HS-27A (cell line): Measurements from ENCODE around the gene EXOSC6.
A peak's percentile ranks its signal among the peaks of the same experiment; 100 is the strongest.
"Not testable (repeated sequence)": the region's sequence is repeated elsewhere in the genome, so short reads cannot be mapped to it uniquely, and the experiment has no call there.

Source experiments
- DNase-seq: peaks from one replicate; pipeline ENCODE4 v3.0.0-alpha.2; 2012; ENCODE audit warnings: low read depth, missing footprints

Gene EXOSC6

DNA sequence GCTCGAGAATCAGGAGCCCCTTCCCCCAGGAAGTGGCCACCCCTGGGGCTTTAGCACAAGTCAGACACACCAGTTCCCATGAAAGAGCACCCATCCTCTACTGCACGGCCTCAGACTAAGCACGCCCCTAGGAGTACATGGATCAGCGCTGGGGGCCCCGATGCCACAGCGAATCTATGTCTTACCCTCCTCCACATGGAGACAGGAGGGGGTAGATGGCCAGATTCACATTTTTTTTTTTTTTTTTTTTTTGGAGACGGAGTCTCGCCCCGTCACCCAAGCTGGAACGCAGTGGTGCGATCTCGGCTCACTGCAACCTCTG, 3.2 kb upstream of the EXOSC6 start:
- DNase-seq, result no peak

DNA sequence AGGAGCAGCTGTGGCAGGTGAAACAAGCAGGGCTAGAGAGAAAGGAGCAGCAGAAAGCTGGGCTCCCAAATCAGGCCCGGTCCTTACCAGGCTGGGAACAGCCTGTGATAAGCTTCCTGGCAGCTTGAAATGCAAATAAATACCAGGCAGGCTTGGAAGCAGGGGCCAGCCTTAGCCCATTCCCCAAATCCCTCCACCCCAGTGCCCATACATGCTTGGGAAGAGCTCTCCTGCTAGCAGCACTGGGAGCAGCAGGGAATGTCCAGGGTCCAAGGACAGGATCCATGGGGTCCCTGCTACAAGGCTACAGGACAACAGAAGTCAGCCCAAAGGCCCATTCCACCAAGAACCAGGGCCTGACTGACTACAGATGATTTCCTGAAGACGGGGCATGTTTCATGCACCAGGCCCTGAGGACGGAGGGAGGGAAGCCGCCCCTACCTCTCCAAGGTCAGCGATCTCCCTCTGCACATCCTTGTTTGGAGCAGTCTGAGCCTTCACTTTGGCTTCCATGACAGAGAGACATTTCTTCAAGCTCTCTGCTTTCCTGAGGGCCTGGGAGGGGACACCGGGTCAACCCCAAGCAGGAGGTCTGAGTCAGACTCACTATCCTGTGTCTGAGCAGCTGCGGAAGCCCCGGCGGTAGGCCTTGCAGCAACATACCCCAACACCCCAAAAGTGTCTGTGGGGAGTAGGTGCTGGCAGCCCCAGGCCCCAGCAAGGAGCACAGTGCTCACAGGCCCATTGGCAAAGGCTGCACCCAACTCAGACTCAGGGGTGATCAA, 2.6 kb upstream of the EXOSC6 start:
- DNase-seq, result no peak

DNA sequence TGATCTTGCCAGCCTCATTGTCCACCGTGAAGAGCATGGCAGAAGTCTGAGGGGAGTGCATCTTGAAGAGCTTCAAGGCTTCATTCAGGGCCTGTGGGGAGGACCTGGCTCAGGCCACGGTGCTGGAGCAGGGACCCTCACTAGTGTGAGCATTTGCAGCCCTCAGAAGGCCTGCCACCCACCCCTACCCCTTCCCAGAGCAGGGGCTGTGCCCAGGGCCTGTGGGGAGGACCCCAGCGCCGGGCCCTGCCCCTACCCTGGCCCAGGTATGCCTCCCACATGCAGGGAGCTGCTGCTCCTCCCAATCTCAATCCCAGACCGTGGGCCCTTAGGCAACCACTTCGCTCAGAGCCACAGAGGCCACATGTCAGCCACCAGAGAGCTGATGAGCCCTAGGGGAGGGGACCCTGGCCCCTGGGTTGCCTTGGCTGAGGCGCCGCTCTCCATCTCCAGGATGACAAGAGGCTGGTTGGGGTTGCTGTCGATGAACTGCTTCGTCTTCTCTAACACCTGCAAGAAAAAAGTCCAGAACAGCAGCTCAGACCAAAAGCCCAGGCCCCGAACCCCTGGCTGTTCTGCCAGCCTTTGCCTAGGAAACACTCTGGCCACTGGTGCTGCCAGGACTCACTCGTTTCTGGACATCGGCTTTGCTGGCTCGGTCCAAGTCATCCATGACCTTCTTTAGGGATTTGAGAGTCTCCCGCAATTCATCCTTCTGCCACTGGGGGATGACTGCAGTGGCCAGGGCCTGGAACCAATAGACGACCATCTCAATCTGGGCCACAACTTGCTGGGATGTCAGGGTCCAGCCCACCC, 1.8 kb upstream of the EXOSC6 start:
- peak; percentile 27 for DNase-seq

DNA sequence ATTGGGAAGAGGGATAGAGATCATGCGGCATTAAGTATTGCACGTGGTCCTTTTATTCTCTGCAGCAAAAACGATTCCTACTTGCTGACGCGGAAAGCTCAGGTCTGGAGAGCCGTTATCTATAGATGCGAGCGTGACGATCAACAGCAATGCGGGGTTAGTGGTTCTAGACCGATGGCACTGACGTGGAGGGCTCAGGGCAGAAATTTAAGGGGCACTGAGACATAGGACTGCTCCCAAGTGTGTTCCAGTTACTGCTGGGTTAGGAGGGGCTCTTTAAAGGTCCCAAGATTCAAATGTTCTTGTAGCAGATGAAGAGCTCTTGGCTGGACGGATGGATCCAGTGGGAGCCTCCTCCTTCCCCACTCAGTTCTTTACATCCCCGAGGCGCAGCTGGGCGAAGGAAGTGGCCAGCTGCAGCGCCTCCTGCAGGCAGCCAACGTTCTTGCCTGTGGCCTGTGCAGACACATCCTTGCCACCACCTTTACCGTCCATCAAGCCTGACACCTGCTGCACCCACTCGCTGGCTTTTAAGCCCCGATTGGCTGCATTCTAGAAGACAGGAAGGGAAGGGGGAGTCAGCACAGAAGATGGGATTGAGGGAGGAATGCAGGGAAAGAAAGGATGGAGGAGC, 732 bp upstream of the EXOSC6 start:
- no peak for DNase-seq

DNA sequence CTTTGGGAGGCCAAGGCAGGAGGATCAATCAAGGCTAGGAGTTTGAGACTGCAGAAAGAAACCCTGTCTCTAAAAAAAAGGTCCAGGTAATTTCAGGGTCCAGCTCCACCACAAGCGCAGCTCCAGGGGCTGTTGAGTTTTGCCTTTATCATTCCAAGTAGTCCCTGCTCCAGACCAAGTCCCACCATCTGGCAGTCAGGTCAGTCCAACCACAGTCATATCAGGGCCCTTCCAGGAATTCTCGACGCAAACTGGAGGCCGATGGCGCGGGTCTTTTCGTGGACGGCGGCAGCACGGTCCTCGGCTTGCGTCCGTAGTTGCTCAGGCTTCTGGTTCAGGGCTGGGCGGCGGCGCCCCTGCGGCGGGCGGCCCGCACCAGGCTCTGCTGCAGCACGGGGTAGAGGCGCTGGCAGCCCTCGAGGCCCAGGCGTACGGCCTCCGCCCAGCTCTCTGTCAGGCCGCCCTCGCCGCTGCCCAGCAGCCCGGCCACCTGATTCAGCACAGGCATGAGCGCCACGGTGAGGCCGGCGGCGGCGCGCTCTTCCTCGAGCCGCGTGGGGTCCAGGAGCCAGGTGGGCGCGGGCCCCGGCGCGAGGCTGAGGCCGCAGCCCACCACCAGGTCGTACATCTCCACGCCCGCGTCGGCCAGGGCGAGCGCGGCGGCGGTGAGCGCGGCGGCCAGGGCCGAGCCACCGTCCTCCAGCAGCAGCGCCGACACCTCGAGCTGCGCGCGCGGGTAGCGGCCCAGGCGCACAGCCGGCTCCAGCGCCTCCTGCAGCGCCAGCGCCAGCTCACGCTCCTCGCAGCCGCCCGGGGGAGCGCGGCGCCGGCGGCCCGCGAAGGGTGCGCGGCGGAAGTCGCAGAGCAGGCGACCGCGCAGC, 752 bp downstream of the EXOSC6 start:
- no peak for DNase-seq

DNA sequence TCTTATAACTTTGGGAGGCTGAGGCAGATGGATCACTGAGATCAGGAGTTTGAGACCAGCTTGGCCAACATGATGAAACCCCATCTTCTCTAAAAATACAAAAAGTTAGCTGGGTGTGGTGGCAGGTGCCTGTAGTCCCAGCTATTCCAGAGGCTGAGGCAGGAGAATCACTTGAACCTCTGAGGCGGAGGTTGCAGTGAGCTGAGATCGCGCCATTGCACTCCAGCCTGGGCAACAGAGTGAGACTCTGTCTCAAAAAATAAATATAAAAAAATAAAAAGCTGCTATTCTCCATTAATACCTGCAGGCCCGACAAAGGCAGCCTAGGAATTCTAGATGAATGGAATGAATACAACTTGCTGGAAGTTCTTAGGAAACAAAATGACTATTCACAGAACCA, 2.0 kb downstream of the EXOSC6 start:
- DNase-seq, result not testable (repeated sequence)

DNA sequence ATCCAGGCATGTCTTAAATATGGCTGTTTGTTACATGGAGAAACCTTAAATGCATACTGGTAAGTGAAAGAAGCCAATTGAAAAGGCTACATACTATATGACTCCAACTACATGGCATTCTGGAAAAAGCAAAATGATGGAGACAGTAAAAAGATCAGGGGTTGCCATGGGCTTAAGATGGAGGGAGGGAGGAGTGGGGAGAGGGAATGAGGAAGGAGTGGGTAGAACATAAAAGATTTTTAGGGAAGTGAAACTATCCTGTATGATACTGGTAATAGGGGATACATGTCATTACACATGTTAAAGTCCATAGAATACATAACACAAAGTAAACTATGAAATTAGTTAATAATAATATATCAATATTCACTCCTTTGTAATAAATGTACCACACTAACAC, 13.0 kb downstream of the EXOSC6 start:
- DNase-seq, result not testable (repeated sequence)

DNA sequence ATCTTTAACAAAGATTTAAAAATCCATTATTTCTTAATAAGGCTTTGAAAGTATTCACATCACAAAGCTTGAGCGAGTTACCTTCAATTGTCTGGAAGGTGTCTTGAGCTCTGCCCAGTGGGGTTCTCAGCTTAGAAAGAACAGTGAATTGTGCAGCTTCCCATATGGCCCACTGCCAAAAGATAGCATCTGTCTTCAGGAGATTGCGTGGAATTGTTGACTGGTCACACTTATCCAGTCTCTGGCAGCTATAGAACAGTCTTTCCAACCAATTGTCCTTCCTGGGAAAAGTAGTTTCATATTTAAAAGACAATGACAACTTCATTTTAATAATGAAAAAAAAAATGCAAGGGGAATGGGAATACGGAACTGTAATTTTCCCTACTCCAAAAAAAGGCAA, 19.9 kb downstream of the EXOSC6 start:
- DNase-seq, result not testable (repeated sequence)

DNA sequence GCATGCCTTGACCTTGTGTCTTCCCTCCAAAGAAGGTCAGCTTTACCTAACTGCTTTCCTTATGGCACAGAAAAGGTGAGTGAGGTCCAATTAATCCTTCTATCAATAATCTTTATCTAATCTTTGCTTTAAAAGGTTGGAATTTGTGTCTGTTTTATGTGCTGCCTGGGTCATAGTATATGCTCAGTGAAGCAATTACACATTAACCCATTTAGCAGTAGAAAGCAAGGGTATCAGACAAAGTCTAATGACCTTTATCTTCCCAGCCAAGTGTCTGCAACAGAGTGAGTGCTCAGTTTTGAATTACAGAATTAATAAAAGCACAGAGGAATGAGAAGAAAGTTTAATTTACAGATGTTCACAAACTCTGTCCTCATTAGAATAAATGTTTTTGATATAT, 25.7 kb downstream of the EXOSC6 start:
- not testable (repeated sequence) for DNase-seq

DNA sequence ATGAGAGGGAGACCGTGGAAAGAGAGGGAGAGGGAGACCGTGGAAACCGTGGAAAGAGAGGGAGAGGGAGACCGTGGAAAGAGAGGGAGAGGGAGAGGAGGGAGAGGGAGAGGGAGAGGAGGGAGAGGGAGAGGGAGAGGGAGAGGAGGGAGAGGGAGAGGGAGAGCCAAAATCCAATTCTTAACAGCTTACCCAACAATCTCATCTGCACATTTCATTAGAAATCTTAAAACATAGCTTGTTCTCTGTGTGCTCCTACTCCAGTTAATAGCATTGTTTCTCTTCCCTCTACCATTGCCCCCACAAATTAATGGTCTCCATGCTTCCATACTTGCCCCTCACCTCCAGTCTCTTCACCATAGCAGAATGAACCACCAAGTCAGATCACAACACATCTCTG, 26.3 kb downstream of the EXOSC6 start:
- DNase-seq, result not testable (repeated sequence)

DNA sequence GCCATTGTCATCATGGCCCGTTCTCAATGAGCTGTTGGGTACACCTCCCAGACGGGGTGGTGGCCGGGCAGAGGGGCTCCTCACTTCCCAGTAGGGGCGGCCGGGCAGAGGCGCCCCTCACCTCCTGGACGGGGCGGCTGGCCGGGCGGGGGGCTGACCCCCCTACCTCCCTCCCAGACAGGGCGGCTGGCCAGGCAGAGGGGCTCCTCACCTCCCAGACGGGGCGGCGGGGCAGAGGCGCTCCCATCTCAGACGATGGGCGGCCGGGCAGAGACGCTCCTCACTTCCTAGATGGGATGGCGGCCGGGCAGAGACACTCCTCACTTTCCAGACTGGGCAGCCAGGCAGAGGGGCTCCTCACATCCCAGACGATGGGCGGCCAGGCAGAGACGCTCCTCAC, 27.1 kb downstream of the EXOSC6 start:
- DNase-seq, result not testable (repeated sequence)

DNA sequence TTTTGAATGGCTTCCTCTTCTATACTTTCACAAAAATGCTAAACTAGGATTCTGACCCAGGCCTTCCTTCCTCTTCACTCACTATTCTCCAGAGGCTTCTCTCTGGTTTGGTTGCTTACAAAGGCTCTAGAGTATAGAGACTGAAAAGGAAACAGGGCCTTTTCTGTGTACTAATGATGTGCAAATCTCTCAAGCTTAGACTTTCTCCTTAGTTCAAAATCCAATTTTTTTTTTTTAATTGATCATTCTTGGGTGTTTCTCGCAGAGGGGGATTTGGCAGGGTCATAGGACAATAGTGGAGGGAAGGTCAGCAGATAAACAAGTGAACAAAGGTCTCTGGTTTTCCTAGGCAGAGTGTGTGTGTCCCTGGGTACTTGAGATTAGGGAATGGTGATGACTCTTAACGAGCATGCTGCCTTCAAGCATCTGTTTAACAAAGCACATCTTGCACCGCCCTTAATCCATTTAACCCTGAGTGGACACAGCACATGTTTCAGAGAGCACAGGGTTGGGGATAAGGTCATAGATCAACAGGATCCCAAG, 27.7 kb downstream of the EXOSC6 start:
- not testable (repeated sequence) for DNase-seq

DNA sequence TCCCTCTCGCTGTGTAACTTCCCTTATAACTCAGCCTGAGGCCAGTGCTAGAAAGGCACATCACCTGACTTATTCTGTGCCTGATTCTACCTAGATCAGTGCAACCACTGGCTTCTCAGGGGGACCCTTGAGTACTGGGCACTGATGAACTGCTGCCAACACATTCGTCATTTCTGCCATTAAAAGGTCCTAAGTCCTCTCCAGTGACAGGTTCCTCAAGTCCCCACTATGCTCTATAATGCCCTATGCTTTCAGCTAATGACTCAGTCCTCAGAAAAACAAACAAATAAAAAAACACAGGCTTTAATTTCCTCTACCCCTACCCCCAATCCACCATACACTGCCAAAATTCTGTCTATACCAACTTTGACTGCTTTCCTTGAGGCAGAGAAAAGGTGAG, 28.5 kb downstream of the EXOSC6 start:
- not testable (repeated sequence) for DNase-seq

DNA sequence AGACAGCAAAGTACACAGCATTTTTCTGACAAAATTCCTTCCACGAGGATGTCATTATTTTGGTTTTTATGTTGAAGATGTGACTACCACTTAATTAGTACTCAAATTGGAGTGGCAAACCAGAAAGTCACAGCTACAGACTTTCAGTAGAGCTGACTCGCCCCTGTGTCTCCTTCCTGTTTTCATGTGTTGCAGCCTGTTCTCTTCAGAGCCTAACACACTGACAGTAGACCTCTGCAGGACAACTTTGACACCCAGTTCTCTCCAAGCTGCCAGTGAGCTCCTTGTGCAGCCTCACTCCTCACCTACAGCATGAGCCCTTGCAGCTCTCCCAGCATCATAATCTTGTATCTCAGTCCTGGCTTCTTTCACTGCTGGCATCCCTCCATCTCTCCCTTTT, 29.2 kb downstream of the EXOSC6 start:
- DNase-seq, result not testable (repeated sequence)

DNA sequence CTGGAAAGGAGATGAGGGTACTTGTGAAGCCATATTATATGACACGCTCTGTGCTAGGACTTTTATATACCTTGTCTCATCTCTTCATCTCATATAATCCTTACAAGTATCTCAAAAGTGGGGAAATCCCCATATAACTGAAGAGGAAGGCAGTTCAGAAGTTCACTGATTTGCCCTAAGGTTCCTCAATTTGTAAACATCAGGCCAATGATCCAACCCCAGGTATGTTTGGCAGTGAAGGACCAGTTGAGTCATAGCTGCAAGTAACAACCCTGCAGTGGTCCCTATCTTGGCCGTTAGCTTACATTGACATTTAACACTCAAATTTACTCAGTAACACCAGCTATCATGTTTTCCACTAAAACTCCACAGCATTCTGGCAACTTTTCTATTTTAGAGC, 33.2 kb downstream of the EXOSC6 start:
- DNase-seq, result not testable (repeated sequence)

DNA sequence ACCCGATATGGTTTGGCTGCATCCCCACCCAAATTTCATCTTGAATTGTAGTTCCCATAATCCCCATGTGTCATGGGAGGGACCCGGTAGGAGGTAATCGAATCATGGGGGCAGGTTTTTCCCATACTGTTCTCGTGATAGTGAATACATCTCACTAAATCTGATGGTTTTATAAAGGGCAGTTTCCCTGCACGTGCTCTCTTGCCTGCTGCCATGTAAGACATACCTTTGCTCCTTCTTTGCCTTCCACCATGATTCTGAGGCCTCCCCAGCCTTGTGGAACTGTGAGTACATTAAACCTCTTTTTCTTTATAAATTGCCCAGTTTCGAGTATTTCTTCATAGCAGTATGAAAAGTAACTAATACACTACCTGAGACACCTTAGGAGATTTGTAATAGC, 45.4 kb downstream of the EXOSC6 start:
- not testable (repeated sequence) for DNase-seq

DNA sequence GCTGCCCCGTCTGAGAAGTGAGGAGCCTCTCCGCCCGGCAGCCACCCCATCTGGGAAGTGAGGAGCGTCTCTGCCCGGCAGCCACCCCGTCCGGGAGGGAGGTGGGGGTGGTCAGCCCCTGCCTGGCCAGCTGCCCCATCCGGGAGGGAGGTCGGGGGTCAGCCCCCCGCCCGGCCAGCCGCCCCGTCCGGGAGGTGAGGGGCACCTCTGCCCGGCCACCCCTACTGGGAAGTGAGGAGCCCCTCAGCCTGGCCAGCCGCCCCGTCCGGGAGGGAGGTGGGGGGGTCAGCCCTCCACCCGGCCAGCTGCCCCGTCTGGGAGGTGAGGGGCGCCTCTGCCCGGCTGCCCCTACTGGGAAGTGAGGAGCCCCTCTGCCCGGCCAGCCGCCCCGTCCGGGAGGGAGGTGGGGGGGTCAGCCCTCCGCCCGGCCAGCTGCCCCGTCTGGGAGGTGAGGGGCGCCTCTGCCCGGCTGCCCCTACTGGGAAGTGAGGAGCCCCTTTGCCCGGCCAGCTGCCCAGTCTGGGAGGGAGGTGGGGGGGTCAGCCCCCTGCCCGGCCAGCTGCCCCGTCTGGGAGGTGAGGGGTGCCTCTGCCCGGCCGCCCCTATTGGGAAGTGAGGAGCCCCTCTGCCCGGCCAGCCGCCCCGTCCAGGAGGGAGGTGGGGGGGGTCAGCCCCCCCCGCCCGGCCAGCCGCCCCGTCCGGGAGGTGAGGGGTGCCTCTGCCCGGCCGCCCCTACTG, 46.9 kb downstream of the EXOSC6 start:
- not testable (repeated sequence) for DNase-seq

DNA sequence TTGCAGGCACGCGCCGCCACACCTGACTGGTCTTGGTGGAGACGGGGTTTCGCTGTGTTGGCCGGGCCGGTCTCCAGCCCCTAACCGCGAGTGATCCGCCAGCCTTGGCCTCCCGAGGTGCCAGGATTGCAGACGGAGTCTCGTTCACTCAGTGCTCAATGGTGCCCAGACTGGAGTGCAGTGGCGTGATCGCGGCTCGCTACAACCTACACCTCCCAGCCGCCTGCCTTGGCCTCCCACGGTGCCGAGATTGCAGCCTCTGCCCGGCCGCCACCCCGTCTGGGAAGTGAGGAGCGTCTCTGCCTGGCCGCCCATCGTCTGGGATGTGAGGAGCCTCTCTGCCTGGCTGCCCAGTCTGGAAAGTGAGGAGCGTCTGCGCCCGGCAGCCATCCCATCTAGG, 47.7 kb downstream of the EXOSC6 start:
- not testable (repeated sequence) for DNase-seq

DNA sequence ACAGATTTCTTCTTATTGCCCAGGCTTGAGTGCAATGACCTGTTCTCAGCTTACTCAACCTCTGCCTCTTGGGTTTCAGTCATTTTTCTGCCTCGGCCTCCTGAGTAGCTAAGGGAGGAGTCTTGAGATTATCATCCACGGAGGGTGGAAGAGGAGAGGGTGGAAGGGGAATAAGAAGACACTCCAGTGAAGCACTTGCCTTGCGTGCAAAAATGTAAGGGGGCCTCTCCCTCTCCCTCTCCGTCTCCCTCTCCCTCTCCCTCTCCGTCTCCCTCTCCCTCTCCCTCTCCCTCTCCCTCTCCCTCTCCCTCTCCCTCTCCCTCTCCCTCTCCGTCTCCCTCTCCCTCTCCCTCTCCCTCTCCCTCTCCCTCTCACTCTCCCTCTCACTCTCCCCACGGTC, 48.2 kb downstream of the EXOSC6 start:
- DNase-seq, result not testable (repeated sequence)

DNA sequence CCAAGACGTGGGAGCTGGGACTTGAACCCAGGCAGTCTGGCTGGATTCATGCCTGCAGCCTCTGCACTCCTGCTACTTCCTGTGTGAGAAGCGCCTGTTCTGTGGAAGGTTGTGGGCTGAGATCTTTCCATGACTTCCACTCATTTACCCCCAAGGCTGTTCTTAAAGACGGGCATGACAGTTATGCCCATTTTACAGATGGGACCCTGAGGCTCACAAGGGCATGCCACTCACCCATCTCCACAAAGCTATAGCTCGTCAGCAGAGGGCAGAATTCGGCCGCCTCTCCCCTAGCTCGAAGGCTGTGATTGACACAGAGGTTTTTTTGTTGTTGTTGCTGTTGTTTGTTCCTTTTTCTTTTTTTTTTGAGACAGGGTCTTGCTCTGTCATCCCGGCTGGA, 51.7 kb downstream of the EXOSC6 start:
- DNase-seq, result not testable (repeated sequence)

DNA sequence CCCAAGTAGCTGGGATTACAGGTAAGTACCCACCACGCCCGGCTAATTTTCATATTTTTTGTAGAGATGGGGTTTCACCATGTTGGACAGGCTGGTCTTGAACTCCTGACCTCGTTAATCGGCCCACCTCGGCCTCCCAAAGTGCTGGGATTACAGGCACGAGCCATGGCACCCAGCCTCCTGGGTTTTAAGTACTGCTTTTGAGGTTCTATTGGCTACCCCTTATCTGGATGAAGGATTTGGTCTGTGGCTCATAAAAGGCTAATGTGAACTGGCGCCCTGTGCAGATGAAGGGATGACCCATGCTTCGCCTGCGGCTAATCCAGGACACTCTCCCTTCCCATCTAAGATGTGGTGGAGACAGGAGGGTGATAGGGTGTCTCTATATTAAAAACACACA, 52.6 kb downstream of the EXOSC6 start:
- DNase-seq, result not testable (repeated sequence)
